BLaER1 (cell line): ENCODE measurements around the gene HSPBP1.

Source experiments
- H3K27ac ChIP-seq: shearing (Covaris generic); formaldehyde crosslinking; 2 replicates; pipeline ENCODE4 v1.8.1; 2022
- H3K27me3 ChIP-seq: shearing (Covaris generic); formaldehyde crosslinking; 2 replicates; pipeline ENCODE4 v1.8.1; 2022
- H3K36me3 ChIP-seq: shearing (Covaris generic); formaldehyde crosslinking; 2 replicates; pipeline ENCODE4 v1.8.1; 2022
- H3K4me1 ChIP-seq: shearing (Covaris generic); formaldehyde crosslinking; 2 replicates; pipeline ENCODE4 v1.8.1; 2022
- H3K4me2 ChIP-seq: shearing (Covaris generic); formaldehyde crosslinking; 2 replicates; pipeline ENCODE4 v1.8.1; 2022
- H3K4me3 ChIP-seq: shearing (Covaris generic); formaldehyde crosslinking; 2 replicates; pipeline ENCODE4 v1.8.1; 2022
- H3K9ac ChIP-seq: shearing (Covaris generic); formaldehyde crosslinking; 2 replicates; pipeline ENCODE4 v1.8.1; 2022
- H3K9me3 ChIP-seq: shearing (Covaris generic); formaldehyde crosslinking; 2 replicates; pipeline ENCODE4 v1.8.1; 2022
- H4K20me1 ChIP-seq: shearing (Covaris generic); formaldehyde crosslinking; 2 replicates; pipeline ENCODE4 v1.8.1; 2022
- Cebpa-rat ChIP-seq: shearing (Covaris generic); IDR thresholded peaks from 2 replicates; pipeline ENCODE4 v1.8.1; 2022

The HSPBP1 gene

GRCh38 chr19:55241143-55241934, 38.6 kb downstream of the HSPBP1 start:
- Histone ChIP-seq H3K4me1 (no peaks in the 10 kb centered on the region), H3K4me2 (no peak overlapping the region), H3K36me3 (peaks cover 99% of the 10 kb centered on the region), H3K9ac (no peak overlapping the region), H4K20me1 (peaks cover 98% of the 10 kb centered on the region), H3K27ac (no peak overlapping the region), H3K4me3 (no peak overlapping the region), H3K9me3 (no peaks in the 10 kb centered on the region), H3K27me3 (no peaks in the 10 kb centered on the region)
- TF ChIP-seq Cebpa-rat: no peak

GRCh38 chr19:55240713-55241020, 39.2 kb downstream of the HSPBP1 start:
- TF ChIP-seq Cebpa-rat: no peak
- Histone ChIP-seq H3K9me3 (no peaks in the 10 kb centered on the region), H4K20me1 (peaks cover 98% of the 10 kb centered on the region), H3K4me2 (no peak overlapping the region), H3K27me3 (no peaks in the 10 kb centered on the region), H3K36me3 (peaks cover 99% of the 10 kb centered on the region), H3K4me1 (no peaks in the 10 kb centered on the region), H3K9ac (no peak overlapping the region), H3K4me3 (no peak overlapping the region), H3K27ac (no peak overlapping the region)

DNA sequence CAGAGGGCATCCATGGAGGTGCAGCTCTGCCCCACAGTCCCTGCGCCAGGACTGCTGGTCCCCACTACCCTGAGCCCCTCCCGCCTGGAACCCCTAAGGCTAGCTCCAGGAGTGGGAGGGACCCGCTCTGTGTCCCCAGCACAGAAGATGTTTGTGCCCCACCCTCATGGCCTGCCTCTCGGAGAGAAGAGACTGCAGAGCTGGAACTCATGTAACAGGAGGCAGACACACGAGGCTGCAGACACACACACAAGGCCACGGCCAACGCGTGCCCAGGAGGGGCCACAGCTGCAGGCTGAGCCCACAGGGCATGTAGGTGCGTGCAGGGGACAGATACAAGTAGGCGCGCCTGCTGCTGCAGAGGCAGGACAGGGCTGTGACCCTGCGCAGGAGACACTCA, 40.9 kb downstream of the HSPBP1 start:
- TF ChIP-seq Cebpa-rat: no peak
- Histone ChIP-seq H3K27me3 (no peaks in the 10 kb centered on the region), H3K27ac (no peak overlapping the region), H3K4me1 (no peaks in the 10 kb centered on the region), H3K9me3 (no peaks in the 10 kb centered on the region), H3K9ac (no peak overlapping the region), H4K20me1 (peaks cover 98% of the 10 kb centered on the region), H3K4me3 (no peak overlapping the region), H3K4me2 (no peak overlapping the region), H3K36me3 (peaks cover 99% of the 10 kb centered on the region)

DNA sequence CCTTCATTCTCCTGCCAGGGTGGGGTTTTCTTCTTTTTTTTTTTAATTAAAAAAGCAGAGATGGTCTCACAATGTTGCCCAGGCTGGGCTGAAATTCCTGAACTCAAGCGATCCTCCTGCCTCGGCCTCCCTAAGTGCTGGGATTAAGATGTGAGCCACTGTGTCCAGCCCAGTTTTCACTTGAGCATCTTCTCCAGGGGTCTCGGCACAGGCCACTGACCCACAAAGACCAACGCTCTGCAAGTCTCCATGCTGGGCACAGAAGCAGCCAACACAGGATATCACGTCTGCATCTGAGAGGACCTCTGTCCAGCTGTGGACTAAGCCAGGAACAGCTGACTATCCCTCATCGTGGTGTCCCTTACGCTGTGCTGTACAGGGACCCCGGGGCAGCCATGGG, 41.9 kb downstream of the HSPBP1 start:
- H3K9me3 ChIP-seq: no peaks in the 10 kb centered on the region
- H3K9ac ChIP-seq: no peak overlapping the region
- no peak overlapping the region for H3K4me3 ChIP-seq
- H3K4me2 ChIP-seq: no peak overlapping the region
- H3K27me3 ChIP-seq: no peaks in the 10 kb centered on the region
- TF ChIP-seq Cebpa-rat: no peak
- H3K27ac ChIP-seq: no peak overlapping the region
- peaks cover 98% of the 10 kb centered on the region for H4K20me1 ChIP-seq
- peaks cover 99% of the 10 kb centered on the region for H3K36me3 ChIP-seq
- no peaks in the 10 kb centered on the region for H3K4me1 ChIP-seq

DNA sequence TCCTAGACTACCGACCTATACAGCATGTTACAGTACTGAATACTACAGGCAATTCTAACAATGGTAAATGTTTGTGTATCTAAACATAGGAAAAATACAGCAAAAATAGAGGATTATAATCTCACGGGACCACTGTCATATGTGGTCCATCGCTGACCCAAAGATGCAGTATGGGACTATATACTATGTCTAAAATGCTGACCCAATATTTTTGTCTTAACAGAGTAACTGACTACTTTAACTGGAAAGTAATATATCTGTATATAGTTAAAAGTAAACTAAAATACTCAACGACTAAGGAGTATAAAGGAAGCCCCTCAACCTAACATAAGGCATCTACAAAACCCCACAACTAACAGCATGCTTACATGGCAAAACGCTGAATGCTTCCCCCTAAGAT, 46.9 kb downstream of the HSPBP1 start:
- Histone ChIP-seq H3K27me3 (no peaks in the 10 kb centered on the region), H4K20me1 (peaks cover 99% of the 10 kb centered on the region)

DNA sequence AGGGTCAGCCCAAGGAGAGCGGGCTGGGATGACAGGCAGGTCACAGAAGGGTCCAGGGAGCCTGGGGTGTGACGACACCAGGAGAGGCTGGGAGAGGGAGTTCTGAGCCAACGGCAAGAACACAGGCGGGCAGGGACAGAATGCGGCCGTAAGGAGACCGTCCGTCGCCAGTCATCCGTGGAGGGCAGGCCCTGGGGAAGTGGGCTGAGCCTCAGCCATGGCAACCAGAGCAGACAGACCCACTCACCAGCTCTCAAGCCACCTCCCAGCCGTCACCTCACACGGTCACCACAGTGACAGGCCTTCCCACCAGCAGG, 47.7 kb downstream of the HSPBP1 start:
- Histone ChIP-seq H3K4me1 (no peaks in the 10 kb centered on the region), H3K4me2 (no peak overlapping the region), H3K27me3 (no peaks in the 10 kb centered on the region), H3K27ac (no peak overlapping the region), H3K9me3 (no peaks in the 10 kb centered on the region), H4K20me1 (peaks cover 99% of the 10 kb centered on the region), H3K4me3 (no peak overlapping the region), H3K9ac (no peak overlapping the region), H3K36me3 (peaks cover 99% of the 10 kb centered on the region)
- no peak for TF ChIP-seq Cebpa-rat

More for the DNA sequence above, 46.9 kb downstream of the HSPBP1 start:
- H3K4me3 ChIP-seq: no peak overlapping the region
- peaks cover 99% of the 10 kb centered on the region for H3K36me3 ChIP-seq
- H3K4me1 ChIP-seq: no peaks in the 10 kb centered on the region
- H3K9me3 ChIP-seq: no peaks in the 10 kb centered on the region
- H3K4me2 ChIP-seq: no peak overlapping the region
- no peak overlapping the region for H3K27ac ChIP-seq
- no peak for TF ChIP-seq Cebpa-rat
- H3K9ac ChIP-seq: no peak overlapping the region

- Histone ChIP-seq H3K4me2 (no peak overlapping the region), H3K27ac (no peak overlapping the region), H3K9ac (no peak overlapping the region), H3K36me3 (peaks cover 99% of the 10 kb centered on the region), H4K20me1 (peaks cover 99% of the 10 kb centered on the region), H3K9me3 (no peaks in the 10 kb centered on the region), H3K4me1 (no peaks in the 10 kb centered on the region), H3K27me3 (no peaks in the 10 kb centered on the region), H3K4me3 (no peak overlapping the region)
- TF ChIP-seq Cebpa-rat: no peak
These were observed 48.3 kb downstream of the HSPBP1 start for GRCh38 chr19:55231391-55232285.

GRCh38 chr19:55230780-55231179, 49.1 kb downstream of the HSPBP1 start:
- Histone ChIP-seq H3K4me1 (no peaks in the 10 kb centered on the region), H3K4me2 (no peak overlapping the region), H3K9ac (no peak overlapping the region), H3K36me3 (peaks cover 99% of the 10 kb centered on the region), H3K27ac (no peak overlapping the region), H4K20me1 (peaks cover 99% of the 10 kb centered on the region), H3K27me3 (no peaks in the 10 kb centered on the region), H3K9me3 (no peaks in the 10 kb centered on the region), H3K4me3 (no peak overlapping the region)
- TF ChIP-seq Cebpa-rat: no peak

DNA sequence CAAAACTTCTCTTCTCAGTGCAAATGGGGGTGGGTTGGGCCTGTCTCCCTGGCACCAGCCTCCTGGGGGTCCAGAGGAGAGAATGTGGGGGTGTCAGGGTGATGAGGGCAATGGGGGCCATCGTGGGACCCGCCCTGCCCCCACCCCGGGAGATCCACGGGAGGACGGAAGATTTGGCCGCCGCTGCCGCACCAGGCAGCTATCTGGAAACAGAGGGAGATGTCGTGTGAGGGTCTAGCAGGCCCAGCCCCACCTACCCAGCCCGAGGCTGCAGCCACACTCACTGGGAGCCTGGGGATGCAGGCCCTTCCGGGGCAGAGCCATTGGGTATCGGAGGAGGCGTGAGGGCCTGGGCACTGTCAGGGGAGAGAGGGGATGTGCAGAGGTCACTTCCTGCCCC, 49.6 kb downstream of the HSPBP1 start:
- Histone ChIP-seq H3K36me3 (peaks cover 99% of the 10 kb centered on the region), H4K20me1 (peaks cover 99% of the 10 kb centered on the region), H3K4me2 (no peak overlapping the region), H3K4me1 (no peaks in the 10 kb centered on the region), H3K9me3 (no peaks in the 10 kb centered on the region), H3K27me3 (no peaks in the 10 kb centered on the region), H3K4me3 (no peak overlapping the region), H3K27ac (no peak overlapping the region), H3K9ac (no peak overlapping the region)
- TF ChIP-seq Cebpa-rat: no peak

DNA sequence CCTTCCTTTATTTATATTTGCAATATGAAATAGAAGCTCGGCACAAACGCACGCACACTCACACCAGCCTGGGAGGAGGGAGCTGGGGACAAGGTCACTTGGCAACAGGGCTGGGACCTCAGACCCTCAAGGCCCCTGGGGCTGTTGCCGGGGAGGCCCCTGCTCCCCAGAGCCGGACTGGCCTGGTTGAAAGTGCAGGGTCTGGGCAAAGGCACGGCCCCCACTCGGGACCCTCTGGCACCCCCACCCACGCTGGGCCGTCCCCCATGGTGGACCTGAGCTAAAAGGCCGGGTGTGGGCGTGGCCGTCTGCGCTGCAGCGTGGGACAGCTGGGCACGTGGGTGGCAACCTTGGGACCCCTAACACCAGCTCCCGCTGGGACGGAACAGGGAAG, 50.1 kb downstream of the HSPBP1 start:
- Histone ChIP-seq H3K4me1 (no peaks in the 10 kb centered on the region), H3K4me3 (no peak overlapping the region), H3K4me2 (no peak overlapping the region), H3K27me3 (no peaks in the 10 kb centered on the region), H4K20me1 (peaks cover 96% of the 10 kb centered on the region), H3K9ac (no peak overlapping the region), H3K27ac (no peak overlapping the region), H3K36me3 (peaks cover 96% of the 10 kb centered on the region), H3K9me3 (no peaks in the 10 kb centered on the region)
- no peak for TF ChIP-seq Cebpa-rat
